Activated CD4-positive, alpha-beta T cell treated with anti-CD3 and anti-CD28 coated beads for 24 hours (primary cell): ENCODE data around the gene FARS2.
"Not testable (repeated sequence)": the region's sequence is repeated elsewhere in the genome, so short reads cannot be mapped to it uniquely, and the experiment has no call there.

Experiments
- DNase-seq, 2 donors: peaks; one replicate each; pipeline ENCODE4 v3.0.0-alpha.2; 2020; ENCODE audit warnings: low read depth in 2 of 2

FARS2 gene

GRCh38 chr6:5632348-5632935 is 371.1 kb downstream of the FARS2 start:
- DNase-seq = no peak

- DNase-seq = no peak
Observed at GRCh38 chr6:5634525-5634924, 373.2 kb downstream of the FARS2 start.

GRCh38 chr6:5636210-5637030 is 375.1 kb downstream of the FARS2 start:
- DNase-seq = no peak

- no peak for DNase-seq
Observed at GRCh38 chr6:5637714-5638113, 376.4 kb downstream of the FARS2 start.

GRCh38 chr6:5638666-5639065 is 377.4 kb downstream of the FARS2 start:
- no peak for DNase-seq

- DNase-seq = no peak
Observed at GRCh38 chr6:5639193-5639592, 377.9 kb downstream of the FARS2 start.

GRCh38 chr6:5640614-5641013 is 379.3 kb downstream of the FARS2 start:
- DNase-seq = no peak

- no peak for DNase-seq
Observed at GRCh38 chr6:5644523-5645185, 383.3 kb downstream of the FARS2 start.

- DNase-seq = no peak
Observed at GRCh38 chr6:5645328-5646290, 384.3 kb downstream of the FARS2 start.

- DNase-seq = no peak
Observed at GRCh38 chr6:5652406-5653137, 391.3 kb downstream of the FARS2 start.

- no peak for DNase-seq
Observed at GRCh38 chr6:5653801-5654200, 392.5 kb downstream of the FARS2 start.

- no peak for DNase-seq
Observed at GRCh38 chr6:5656226-5656625, 394.9 kb downstream of the FARS2 start.

- not testable (repeated sequence) for DNase-seq
Observed at GRCh38 chr6:5656695-5657094, 395.4 kb downstream of the FARS2 start.

- no peak for DNase-seq
Observed at GRCh38 chr6:5657684-5658430, 396.5 kb downstream of the FARS2 start.

- DNase-seq = no peak
Observed at GRCh38 chr6:5659467-5659866, 398.2 kb downstream of the FARS2 start.

GRCh38 chr6:5660772-5661171 is 399.5 kb downstream of the FARS2 start:
- DNase-seq = no peak

GRCh38 chr6:5662797-5663196 is 401.5 kb downstream of the FARS2 start:
- no peak for DNase-seq

GRCh38 chr6:5663259-5663658 is 401.9 kb downstream of the FARS2 start:
- DNase-seq = no peak

GRCh38 chr6:5663739-5664138 is 402.4 kb downstream of the FARS2 start:
- no peak for DNase-seq

- DNase-seq = no peak
Observed at GRCh38 chr6:5664149-5664548, 402.8 kb downstream of the FARS2 start.
